ENCODE measurements around the gene TBL1XR1. TPM values are rescaled to one million over a fixed set of nuclear protein-coding genes. Genes with fewer than 3 reads are reported as not detected.

TBL1XR1 gene
- total RNA-seq, 1 experiment from 2014 or later: 180 TPM

DNA sequence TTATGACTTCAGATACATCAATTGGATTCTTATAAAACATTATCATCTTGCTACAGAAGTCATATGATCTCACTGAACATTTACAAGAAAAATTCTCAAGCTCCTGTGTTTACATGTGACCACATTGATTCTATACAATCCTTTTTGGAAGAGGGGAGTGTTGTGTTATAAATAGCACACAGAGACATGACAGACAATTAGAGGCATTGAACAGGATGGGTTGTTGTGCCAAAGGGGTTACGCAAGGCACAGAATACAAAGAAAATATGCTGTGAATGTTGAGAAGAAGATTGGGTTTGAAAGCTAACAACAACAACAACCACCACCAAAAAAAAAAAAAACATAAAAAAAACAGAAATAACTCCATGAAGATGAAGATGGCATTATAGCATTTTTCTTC, 32.5 kb upstream of the TBL1XR1 start:
- Histone ChIP-seq H4K20me1 (ENCODE audit: insufficient read depth) (no peaks in the 10 kb centered on the region), H3K27ac (ENCODE audit: low read depth, low read length) (no peak overlapping the region), H3K4me1 (ENCODE audit: control insufficient read depth in 1 of 2, insufficient read depth in 2 of 2, low read length in 2 of 2) (no peaks in the 10 kb centered on the region), H3K9me2 (ENCODE audit: insufficient read depth) (no peaks in the 10 kb centered on the region), H2AFZ (ENCODE audit: low read depth, low read length, poor library complexity, severe bottlenecking) (no peak overlapping the region), H3K9ac (ENCODE audit: low read length) (no peak overlapping the region), H3K27me3 (ENCODE audit: insufficient read depth, low read length) (no peaks in the 10 kb centered on the region), H3K79me2 (ENCODE audit: insufficient read depth, low read length) (no peaks in the 10 kb centered on the region), H3K9me3 (ENCODE audit: control insufficient read depth in 1 of 2, insufficient read depth in 1 of 2, low read depth in 1 of 2, low read length in 2 of 2) (no peaks in the 10 kb centered on the region), H3K4me2 (ENCODE audit: low read length) (no peak overlapping the region), H3K36me3 (ENCODE audit: control insufficient read depth in 1 of 2, insufficient read depth in 2 of 2, low read length in 2 of 2) (no peaks in the 10 kb centered on the region), H3K4me3 (replicated peaks in 1 of 2; ENCODE audit: low read depth in 1 of 2, low read length in 2 of 2) (no peak overlapping the region)
- no TSS peak for BruUV-seq (replicated peaks)
- TF ChIP-seq JUND (IDR thresholded peaks at IDR 0.05) (no peak), EZH2phosphoT487 (IDR thresholded peaks at IDR 0.05; ENCODE audit: borderline replicate concordance) (no peak)
- ChIA-PET POLR2A (no interaction called here), CTCF (no interaction called here), RAD21 (ENCODE audit: low non-redundant PET in 1 of 2, low total read pairs in 2 of 2, uncharacterized antibody in 2 of 2, unreplicated experiment in 2 of 2) (no interaction called here)
- ATAC-seq (no peak), DNase-seq (ENCODE audit: low read depth, low spot score) (no peak)
- intact Hi-C loops (cut with micrococcal nuclease): no loop called here

- TF ChIP-seq SRF (IDR thresholded peaks at IDR 0.05; ENCODE audit: low read depth) (no peak), SIN3A (IDR thresholded peaks at IDR 0.05; ENCODE audit: low read depth) (no peak), CTCF (IDR thresholded peaks at IDR 0.05 in 2 of 3, conservative IDR thresholded peaks at IDR 0.05 in 1 of 3; ENCODE audit: borderline replicate concordance in 1 of 3, insufficient read depth in 1 of 3, low read depth in 2 of 3, low read length in 2 of 3) (0 out of 6 replicates have a peak, but pooled peaks of 1 of the 3 experiments have one; percentile 9)
- TF ChIP-seq, protein P1, sequence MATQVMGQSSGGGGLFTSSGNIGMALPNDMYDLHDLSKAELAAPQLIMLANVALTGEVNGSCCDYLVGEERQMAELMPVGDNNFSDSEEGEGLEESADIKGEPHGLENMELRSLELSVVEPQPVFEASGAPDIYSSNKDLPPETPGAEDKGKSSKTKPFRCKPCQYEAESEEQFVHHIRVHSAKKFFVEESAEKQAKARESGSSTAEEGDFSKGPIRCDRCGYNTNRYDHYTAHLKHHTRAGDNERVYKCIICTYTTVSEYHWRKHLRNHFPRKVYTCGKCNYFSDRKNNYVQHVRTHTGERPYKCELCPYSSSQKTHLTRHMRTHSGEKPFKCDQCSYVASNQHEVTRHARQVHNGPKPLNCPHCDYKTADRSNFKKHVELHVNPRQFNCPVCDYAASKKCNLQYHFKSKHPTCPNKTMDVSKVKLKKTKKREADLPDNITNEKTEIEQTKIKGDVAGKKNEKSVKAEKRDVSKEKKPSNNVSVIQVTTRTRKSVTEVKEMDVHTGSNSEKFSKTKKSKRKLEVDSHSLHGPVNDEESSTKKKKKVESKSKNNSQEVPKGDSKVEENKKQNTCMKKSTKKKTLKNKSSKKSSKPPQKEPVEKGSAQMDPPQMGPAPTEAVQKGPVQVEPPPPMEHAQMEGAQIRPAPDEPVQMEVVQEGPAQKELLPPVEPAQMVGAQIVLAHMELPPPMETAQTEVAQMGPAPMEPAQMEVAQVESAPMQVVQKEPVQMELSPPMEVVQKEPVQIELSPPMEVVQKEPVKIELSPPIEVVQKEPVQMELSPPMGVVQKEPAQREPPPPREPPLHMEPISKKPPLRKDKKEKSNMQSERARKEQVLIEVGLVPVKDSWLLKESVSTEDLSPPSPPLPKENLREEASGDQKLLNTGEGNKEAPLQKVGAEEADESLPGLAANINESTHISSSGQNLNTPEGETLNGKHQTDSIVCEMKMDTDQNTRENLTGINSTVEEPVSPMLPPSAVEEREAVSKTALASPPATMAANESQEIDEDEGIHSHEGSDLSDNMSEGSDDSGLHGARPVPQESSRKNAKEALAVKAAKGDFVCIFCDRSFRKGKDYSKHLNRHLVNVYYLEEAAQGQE (IDR thresholded peaks at IDR 0.05; ENCODE audit: low read depth): no peak
- CTCF ChIA-PET: no interaction called here
- POLR2A ChIA-PET: no interaction called here
- H3K9me3 ChIP-seq (ENCODE audit: control insufficient read depth in 1 of 2, insufficient read depth in 1 of 2, low read depth in 1 of 2, low read length in 2 of 2): no peaks in the 10 kb centered on the region
- no peaks in the 10 kb centered on the region for H3K9me2 ChIP-seq (ENCODE audit: insufficient read depth)
- H3K4me1 ChIP-seq (ENCODE audit: control insufficient read depth in 1 of 2, insufficient read depth in 2 of 2, low read length in 2 of 2): no peaks in the 10 kb centered on the region
- no peak overlapping the region for H2AFZ ChIP-seq (ENCODE audit: low read depth, low read length, poor library complexity, severe bottlenecking)
- no peak overlapping the region for H3K4me3 ChIP-seq (replicated peaks in 1 of 2; ENCODE audit: low read depth in 1 of 2, low read length in 2 of 2)
- DNase-seq (ENCODE audit: low read depth, low spot score) (no peak), ATAC-seq (no peak)
- intact Hi-C loops (cut with micrococcal nuclease): no loop called here
- H3K9ac ChIP-seq (ENCODE audit: low read length): no peak overlapping the region
- no peaks in the 10 kb centered on the region for H4K20me1 ChIP-seq (ENCODE audit: insufficient read depth)
- no peaks in the 10 kb centered on the region for H3K36me3 ChIP-seq (ENCODE audit: control insufficient read depth in 1 of 2, insufficient read depth in 2 of 2, low read length in 2 of 2)
- RAD21 ChIA-PET (ENCODE audit: low non-redundant PET in 1 of 2, low total read pairs in 2 of 2, uncharacterized antibody in 2 of 2, unreplicated experiment in 2 of 2): no interaction called here
- H3K27ac ChIP-seq (ENCODE audit: low read depth, low read length): no peak overlapping the region
- no peaks in the 10 kb centered on the region for H3K79me2 ChIP-seq (ENCODE audit: insufficient read depth, low read length)
- H3K27me3 ChIP-seq (ENCODE audit: insufficient read depth, low read length): no peaks in the 10 kb centered on the region
- H3K4me2 ChIP-seq (ENCODE audit: low read length): no peak overlapping the region
- no TSS peak for BruUV-seq (replicated peaks)
These were observed 31.4 kb upstream of the TBL1XR1 start for GRCh38 chr3:177228601-177229190.

All from HCT116 (cell line).